HuH-7 (cell line): ENCODE data around the gene YBX3.

Experiments
- DNase-seq: peaks from one replicate; pipeline ENCODE4 v3.0.0; 2011; ENCODE audit warnings: low spot score

YBX3 gene

GRCh38 chr12:10669533-10669932, 53.6 kb downstream of the YBX3 start:
- DNase-seq: no peak

GRCh38 chr12:10668526-10668925, 54.6 kb downstream of the YBX3 start:
- no peak for DNase-seq

GRCh38 chr12:10667581-10667980, 55.5 kb downstream of the YBX3 start:
- DNase-seq: no peak

GRCh38 chr12:10664499-10664898, 58.6 kb downstream of the YBX3 start:
- no peak for DNase-seq

- DNase-seq: no peak
Measured at GRCh38 chr12:10663869-10664268, 59.3 kb downstream of the YBX3 start.

GRCh38 chr12:10661338-10661737, 61.8 kb downstream of the YBX3 start:
- no peak for DNase-seq

- DNase-seq: no peak
Measured at GRCh38 chr12:10654003-10654402, 69.1 kb downstream of the YBX3 start.

- no peak for DNase-seq
Measured at GRCh38 chr12:10652192-10652591, 70.9 kb downstream of the YBX3 start.
